K562 (cell line): Measurements from ENCODE around the gene SOCS6.

ENCODE experiments used
- HDAC8 ChIP-seq: fragments of 450-650 bp; IDR thresholded peaks from 2 replicates; pipeline ENCODE4 v1.6.1; 2016; ENCODE audit warnings: mild to moderate bottlenecking, missing genetic modification characterization, moderate library complexity, missing compliant biosample characterization
- HNRNPUL1 ChIP-seq: fragments of 200-400 bp; formaldehyde crosslinking; IDR thresholded peaks from 2 replicates; pipeline ENCODE4 v1.6.1; 2017; ENCODE audit warnings: low read length
- PTTG1 ChIP-seq: fragments of 450-650 bp; IDR thresholded peaks from 2 replicates; pipeline ENCODE4 v1.6.1; 2016; ENCODE audit warnings: low read depth, mild to moderate bottlenecking, missing genetic modification characterization, missing compliant biosample characterization
- TAF1 ChIP-seq: IDR thresholded peaks from 2 replicates; pipeline ENCODE4 v1.6.1; 2011; ENCODE audit warnings: mild to moderate bottlenecking, low read length, moderate library complexity; ENCODE audit not compliant: insufficient read depth, control insufficient read depth, severe bottlenecking; ENCODE audit errors: extremely low read depth
- ZFX ChIP-seq: sonication (generic); formaldehyde crosslinking; IDR thresholded peaks from 2 replicates; pipeline ENCODE4 v1.8.0; 2022; ENCODE audit warnings: mild to moderate bottlenecking, missing genetic modification reagents, moderate library complexity
- ZNF175 ChIP-seq: fragments of 200-800 bp; sonication (Bioruptor generic); IDR thresholded peaks from 2 replicates; pipeline ENCODE4 v1.6.1; 2016; ENCODE audit warnings: low read depth, mild to moderate bottlenecking, missing genetic modification characterization, missing compliant biosample characterization
- ZNF592 ChIP-seq: fragments of 450-650 bp; IDR thresholded peaks from 2 replicates; pipeline ENCODE4 v1.6.1; 2017; ENCODE audit warnings: antibody characterized with exemption, mild to moderate bottlenecking

GRCh38 chr18:70374154-70374553 is 85.3 kb downstream of the SOCS6 start:
- no peak for TF ChIP-seq ZNF592
- TF ChIP-seq HDAC8 (tag), result no peak
- TF ChIP-seq TAF1, result no peak
- TF ChIP-seq HNRNPUL1, result no peak
- no peak for TF ChIP-seq PTTG1 (tag)
- no peak for TF ChIP-seq ZNF175 (CRISPR knock-in tag)
- TF ChIP-seq ZFX, result no peak
